Activated CD4-positive, alpha-beta T cell treated with anti-CD3 and anti-CD28 coated beads for 4 hours (primary cell): ENCODE results near the gene HEY2.
"Not testable (repeated sequence)": the region's sequence is repeated elsewhere in the genome, so short reads cannot be mapped to it uniquely, and the experiment has no call there.

ENCODE experiments used
- DNase-seq, 2 donors: peaks; one replicate each; pipeline ENCODE4 v3.0.0-alpha.2; 2020

Gene HEY2

GRCh38 chr6:125797120-125797885, 47.9 kb downstream of the HEY2 start:
- DNase-seq, result no peak

GRCh38 chr6:125797886-125798444, 48.5 kb downstream of the HEY2 start:
- DNase-seq, result no peak

- DNase-seq, result no peak
Measured at GRCh38 chr6:125798734-125799508, 49.5 kb downstream of the HEY2 start.

GRCh38 chr6:125802383-125802782, 53.0 kb downstream of the HEY2 start:
- no peak for DNase-seq

- DNase-seq, result no peak
Measured at GRCh38 chr6:125802943-125803377, 53.5 kb downstream of the HEY2 start.

- no peak for DNase-seq
Measured at GRCh38 chr6:125804264-125804663, 54.8 kb downstream of the HEY2 start.

GRCh38 chr6:125804866-125805425, 55.5 kb downstream of the HEY2 start:
- not testable (repeated sequence) for DNase-seq

- no peak for DNase-seq
Measured at GRCh38 chr6:125806813-125807212, 57.4 kb downstream of the HEY2 start.

GRCh38 chr6:125807293-125807692, 57.9 kb downstream of the HEY2 start:
- no peak for DNase-seq

- DNase-seq, result no peak
Measured at GRCh38 chr6:125808060-125808459, 58.6 kb downstream of the HEY2 start.

- no peak for DNase-seq
Measured at GRCh38 chr6:125808591-125808990, 59.2 kb downstream of the HEY2 start.

GRCh38 chr6:125809570-125810170, 60.2 kb downstream of the HEY2 start:
- DNase-seq, result no peak

GRCh38 chr6:125810445-125810844, 61.0 kb downstream of the HEY2 start:
- DNase-seq, result no peak
